AG09319 (cell line): Measurements from ENCODE around the gene RNF220.

Experiments used
- DNase-seq: peaks from one replicate; pipeline ENCODE4 v3.0.0-alpha.2; 2010; ENCODE audit warnings: low read depth; ENCODE audit errors: extremely low read depth
- TF ChIP-seq, protein P1 (sequence below): IDR thresholded peaks from 2 replicates; pipeline ENCODE4 v1.5.1; 2011; ENCODE audit warnings: low read depth, mild to moderate bottlenecking, inconsistent platforms, low read length, moderate library complexity

The RNF220 gene

DNA sequence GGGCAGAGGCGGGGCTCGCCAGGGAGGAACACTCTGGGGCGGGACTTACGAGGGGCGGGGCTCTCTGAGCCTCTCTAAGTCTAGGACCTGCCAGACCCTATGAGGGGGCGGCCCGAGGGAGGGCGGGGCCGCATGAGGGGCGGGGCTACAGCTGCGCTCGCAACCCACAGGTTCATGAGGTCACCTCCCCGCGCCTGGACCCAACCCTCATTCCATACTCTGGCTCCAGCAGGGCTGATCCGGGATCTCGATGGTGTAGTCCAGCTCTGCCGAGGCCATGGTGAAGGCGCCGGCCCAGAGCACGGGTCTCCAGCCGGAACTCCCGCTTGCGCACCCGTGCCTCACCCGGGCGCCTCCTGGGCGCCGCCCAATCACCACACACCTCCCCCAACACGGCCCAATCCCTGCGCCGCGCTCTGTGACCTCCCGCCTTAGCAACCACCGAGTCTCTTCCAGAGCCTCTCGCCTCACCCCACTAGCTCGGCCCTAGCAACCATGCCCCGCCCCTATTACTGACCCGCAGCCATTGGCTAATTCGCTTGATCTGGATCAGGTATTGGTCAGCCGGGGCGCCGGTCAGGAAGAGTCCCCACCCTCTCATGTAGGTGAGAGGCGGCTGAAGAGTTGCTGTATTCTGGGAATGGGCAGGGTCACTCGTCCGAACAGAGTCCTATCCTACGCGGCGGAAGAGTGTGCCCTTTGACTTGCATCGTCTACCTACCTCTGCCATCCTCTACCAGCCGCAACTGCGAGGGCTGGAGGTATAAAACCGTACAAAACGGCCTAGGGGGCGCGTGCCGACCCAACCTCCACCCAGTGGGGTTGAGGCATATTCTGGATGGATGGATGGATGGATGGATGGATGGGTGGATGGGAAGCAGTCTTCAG, 269.3 kb downstream of the RNF220 start, which contains the start of the genes ARMH1 and TMEM53:
Gene ARMH1, plus strand, starts transcription at position 602 of the 888 bp plus-strand sequence. CDS start 14,984 bp downstream, outside the sequence.
Gene TMEM53, minus strand, starts transcription at position 369 of the 888 bp plus-strand sequence. Its CDS starts 90 bp downstream, at position 279.
- DNase-seq: peak; percentile 97
- TF ChIP-seq, protein P1, sequence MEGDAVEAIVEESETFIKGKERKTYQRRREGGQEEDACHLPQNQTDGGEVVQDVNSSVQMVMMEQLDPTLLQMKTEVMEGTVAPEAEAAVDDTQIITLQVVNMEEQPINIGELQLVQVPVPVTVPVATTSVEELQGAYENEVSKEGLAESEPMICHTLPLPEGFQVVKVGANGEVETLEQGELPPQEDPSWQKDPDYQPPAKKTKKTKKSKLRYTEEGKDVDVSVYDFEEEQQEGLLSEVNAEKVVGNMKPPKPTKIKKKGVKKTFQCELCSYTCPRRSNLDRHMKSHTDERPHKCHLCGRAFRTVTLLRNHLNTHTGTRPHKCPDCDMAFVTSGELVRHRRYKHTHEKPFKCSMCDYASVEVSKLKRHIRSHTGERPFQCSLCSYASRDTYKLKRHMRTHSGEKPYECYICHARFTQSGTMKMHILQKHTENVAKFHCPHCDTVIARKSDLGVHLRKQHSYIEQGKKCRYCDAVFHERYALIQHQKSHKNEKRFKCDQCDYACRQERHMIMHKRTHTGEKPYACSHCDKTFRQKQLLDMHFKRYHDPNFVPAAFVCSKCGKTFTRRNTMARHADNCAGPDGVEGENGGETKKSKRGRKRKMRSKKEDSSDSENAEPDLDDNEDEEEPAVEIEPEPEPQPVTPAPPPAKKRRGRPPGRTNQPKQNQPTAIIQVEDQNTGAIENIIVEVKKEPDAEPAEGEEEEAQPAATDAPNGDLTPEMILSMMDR: peak; percentile 5

DNA sequence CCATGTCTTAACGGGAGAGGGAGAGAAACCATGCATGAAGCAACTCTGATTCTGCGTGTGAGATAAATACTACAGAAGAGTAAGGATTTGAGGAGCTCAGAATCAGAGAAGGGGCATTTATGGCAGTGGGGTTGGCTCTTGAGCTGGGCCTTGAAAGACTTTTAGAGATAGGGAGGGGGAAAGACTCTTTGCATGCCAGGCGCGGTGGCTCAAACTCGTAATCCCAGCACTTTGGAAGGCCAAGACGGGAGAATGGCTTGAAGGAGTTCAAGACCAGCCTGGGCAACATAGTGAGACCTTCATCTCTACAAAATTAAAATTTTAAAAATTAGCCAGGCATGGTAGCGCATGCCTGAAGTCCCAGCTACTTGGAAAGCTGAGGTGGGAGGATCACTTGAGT, 270.1 kb downstream of the RNF220 start:
- TF ChIP-seq, protein P1: no peak

DNA sequence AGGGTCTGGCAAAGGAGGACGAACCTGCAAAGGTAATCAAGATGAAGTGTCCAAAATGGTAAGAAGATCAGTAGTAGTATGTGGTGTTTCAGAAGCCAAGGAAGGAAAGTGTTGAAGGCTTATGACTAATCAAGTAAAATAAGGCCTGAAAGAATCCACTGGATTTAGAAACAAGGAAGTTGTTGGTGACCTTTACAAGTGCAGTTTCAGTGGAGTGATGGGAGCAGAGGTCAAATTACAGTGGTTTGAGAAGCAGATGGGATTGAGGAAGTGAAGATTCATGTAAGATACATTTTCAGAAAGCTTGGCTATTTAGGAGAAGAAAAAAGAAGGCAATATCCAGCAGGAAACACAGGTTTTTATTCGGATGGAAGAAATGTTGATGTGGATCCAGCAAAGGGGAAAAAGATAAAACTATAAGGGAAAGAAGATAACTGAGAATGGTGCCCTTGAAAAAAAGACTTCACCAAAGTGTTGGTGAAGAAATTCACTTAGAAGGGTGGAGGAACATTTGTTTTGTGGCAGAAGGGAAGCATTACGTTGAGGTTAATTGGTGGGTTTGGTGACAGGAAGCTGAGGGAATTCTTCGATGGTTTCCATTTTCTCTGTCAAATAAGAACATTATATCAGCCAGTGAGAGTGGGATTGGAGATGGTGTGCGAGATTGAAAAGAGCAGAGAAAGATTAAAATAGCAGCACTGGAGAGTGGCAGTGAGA, 271.6 kb downstream of the RNF220 start:
- peak; percentile 41 for DNase-seq

More for the DNA sequence above, 270.1 kb downstream of the RNF220 start:
- no peak for DNase-seq

DNA sequence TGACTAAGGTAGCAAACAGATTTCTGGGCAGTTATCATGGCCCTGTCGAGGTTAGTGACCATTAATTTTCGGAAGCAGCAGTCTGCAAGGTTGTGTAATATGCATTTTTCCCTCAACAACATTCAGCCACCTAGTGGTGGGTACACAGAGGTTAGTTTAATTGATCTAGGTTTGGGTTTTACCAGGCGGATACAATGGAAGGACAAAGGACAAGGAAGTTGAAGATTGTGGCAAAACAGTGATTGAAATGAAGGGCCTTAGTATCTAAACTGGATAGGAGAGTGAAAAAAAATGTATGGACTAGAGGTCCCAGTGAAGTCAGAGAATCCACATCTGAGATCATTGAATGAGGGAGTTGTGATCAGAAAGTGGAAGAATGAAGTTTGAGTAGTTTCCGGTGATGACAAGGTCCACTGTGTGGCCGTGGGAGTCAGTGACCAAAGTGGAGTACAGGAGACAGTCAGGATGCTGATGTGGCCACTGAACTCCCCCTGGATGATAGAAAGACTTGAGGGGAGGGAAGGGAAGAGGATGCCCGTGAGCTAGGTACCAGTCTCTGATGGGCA, 272.2 kb downstream of the RNF220 start:
- DNase-seq: no peak
- TF ChIP-seq, protein P1: peak; percentile 41

More for the DNA sequence above, 271.6 kb downstream of the RNF220 start:
- TF ChIP-seq, protein P1: no peak

DNA sequence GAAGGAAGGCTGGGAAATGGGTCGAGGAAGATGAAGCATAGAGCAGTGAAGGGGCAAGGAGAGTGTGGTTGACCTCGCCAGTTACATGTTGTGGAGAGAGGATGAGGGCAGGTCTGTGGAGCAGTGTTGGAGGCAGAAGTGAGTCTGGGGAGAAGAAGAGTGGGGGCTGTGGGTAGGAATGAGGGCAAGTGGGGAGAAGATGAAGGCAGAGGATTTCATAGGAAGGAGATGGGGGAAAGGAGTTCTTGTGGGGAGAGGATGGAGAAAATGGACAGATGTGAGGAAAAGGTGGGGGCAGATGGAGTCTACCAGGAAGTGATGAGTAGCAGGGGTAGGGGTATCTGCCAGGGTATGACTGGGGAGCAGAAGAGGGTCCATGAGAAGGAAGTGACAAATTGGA, 273.1 kb downstream of the RNF220 start:
- no peak for DNase-seq
- TF ChIP-seq, protein P1: no peak

DNA sequence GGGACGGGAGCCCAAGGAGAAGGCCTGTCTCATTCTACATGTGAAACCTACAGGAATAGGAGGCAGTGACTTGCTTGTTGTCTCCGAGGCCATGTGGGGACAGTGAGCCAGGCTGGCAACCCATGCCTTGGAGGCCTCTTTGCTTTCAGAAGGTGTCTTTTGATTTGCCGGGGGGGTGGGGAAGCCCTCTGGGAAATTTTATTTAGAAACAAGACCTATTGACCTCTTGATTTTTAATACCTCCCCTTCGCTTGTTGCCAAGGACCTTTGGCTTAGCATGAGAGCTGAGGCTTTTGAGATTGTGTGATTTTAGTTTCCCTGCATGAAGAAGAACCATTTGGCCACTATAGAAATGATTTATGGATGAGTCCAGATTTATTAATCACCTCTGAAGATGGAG, 273.6 kb downstream of the RNF220 start:
- no peak for DNase-seq
- TF ChIP-seq, protein P1: no peak
